ENCODE data around the gene PTX3.

The PTX3 gene

GRCh38 chr3:157427901-157428300 lies 8.7 kb upstream of the PTX3 start:
- DNase-seq = no peak

GRCh38 chr3:157428853-157429252 lies 7.8 kb upstream of the PTX3 start:
- DNase-seq = no peak

GRCh38 chr3:157429708-157430107 lies 6.9 kb upstream of the PTX3 start:
- DNase-seq = no peak

- DNase-seq = no peak
Observed at GRCh38 chr3:157438194-157438730, 1.6 kb downstream of the PTX3 start.

- no peak for DNase-seq
Observed at GRCh38 chr3:157441102-157441624, 4.5 kb downstream of the PTX3 start.

- no peak for DNase-seq
Observed at GRCh38 chr3:157442729-157443128, 6.1 kb downstream of the PTX3 start.

GRCh38 chr3:157443905-157444796 lies 7.5 kb downstream of the PTX3 start:
- no peak for DNase-seq

- DNase-seq = no peak
Observed at GRCh38 chr3:157444797-157445184, 8.1 kb downstream of the PTX3 start.

- DNase-seq = no peak
Observed at GRCh38 chr3:157445857-157446256, 9.2 kb downstream of the PTX3 start.

- DNase-seq = peak in 1 of 2 donors; percentile 24
Observed at GRCh38 chr3:157447026-157447694, 10.5 kb downstream of the PTX3 start.

GRCh38 chr3:157452097-157452496 lies 15.4 kb downstream of the PTX3 start:
- no peak for DNase-seq

- no peak for DNase-seq
Observed at GRCh38 chr3:157453824-157454223, 17.2 kb downstream of the PTX3 start.

GRCh38 chr3:157459706-157460105 lies 23.1 kb downstream of the PTX3 start:
- no peak for DNase-seq

GRCh38 chr3:157460253-157460652 lies 23.6 kb downstream of the PTX3 start:
- no peak for DNase-seq

GRCh38 chr3:157463816-157464215 lies 27.2 kb downstream of the PTX3 start:
- no peak for DNase-seq

GRCh38 chr3:157464321-157464720 lies 27.7 kb downstream of the PTX3 start:
- no peak for DNase-seq

GRCh38 chr3:157465741-157466140 lies 29.1 kb downstream of the PTX3 start:
- no peak for DNase-seq

GRCh38 chr3:157467200-157467599 lies 30.6 kb downstream of the PTX3 start:
- DNase-seq = no peak

- no peak for DNase-seq
Observed at GRCh38 chr3:157469561-157470294, 33.1 kb downstream of the PTX3 start.

- no peak for DNase-seq
Observed at GRCh38 chr3:157471064-157471463, 34.4 kb downstream of the PTX3 start.

GRCh38 chr3:157472648-157473047 lies 36.0 kb downstream of the PTX3 start:
- no peak for DNase-seq

- DNase-seq = no peak
Observed at GRCh38 chr3:157475921-157476414, 39.3 kb downstream of the PTX3 start.

- no peak for DNase-seq
Observed at GRCh38 chr3:157477441-157477840, 40.8 kb downstream of the PTX3 start.
